ENCODE data around the gene CRABP2. TPM values are rescaled to one million over a fixed set of nuclear protein-coding genes. Genes with fewer than 3 reads are reported as not detected.

Gene CRABP2
- total and polyA plus RNA-seq, 2 donors (not counting 1 experiment from before 2014, with no cell fraction given): 0.89 to 1.2 TPM

- no peak for DNase-seq
- Histone ChIP-seq H3K79me2 (ENCODE audit: control insufficient read depth, insufficient read depth, low read length) (peaks cover 51% of the 10 kb centered on the region), H3K27me3 (replicated peaks in 1 of 4; ENCODE audit: control extremely low read depth in 1 of 4, control insufficient read depth in 3 of 4, insufficient read depth in 4 of 4, low read length in 3 of 4) (no peaks in the 10 kb centered on the region), H3K4me3 (ENCODE audit: control extremely low read depth in 1 of 5, extremely low read depth in 1 of 5, insufficient read depth in 1 of 5, low read depth in 2 of 5, low read length in 4 of 5) (no peak overlapping the region), H3K27ac (ENCODE audit: low read length in 2 of 2) (peak overlapping the region in 1 of 2 donors; percentile 88), H3K4me1 (ENCODE audit: control insufficient read depth in 2 of 2, insufficient read depth in 2 of 2, low read length in 2 of 2) (peaks cover 50 to 57% of the 10 kb centered on the region in 2 donors), H4K20me1 (ENCODE audit: control insufficient read depth, insufficient read depth, low read length, poor library complexity, severe bottlenecking) (peaks cover 16% of the 10 kb centered on the region), H2AFZ (ENCODE audit: insufficient read depth, low read depth, low read length, poor library complexity, severe bottlenecking) (no peak overlapping the region), H3K9ac (ENCODE audit: low read length) (no peak overlapping the region), H3K9me3 (ENCODE audit: control extremely low read depth in 1 of 3, control insufficient read depth in 2 of 3, insufficient read depth in 1 of 3, low read length in 2 of 3) (no peaks in the 10 kb centered on the region), H3K36me3 (replicated peaks in 1 of 2; ENCODE audit: control extremely low read depth in 1 of 2, control insufficient read depth in 1 of 2, extremely low read depth in 1 of 2, insufficient read depth in 2 of 2, low read length in 1 of 2) (peaks cover 0 to 24% of the 10 kb centered on the region in 2 experiments), H3K4me2 (replicated peaks; ENCODE audit: low read depth, low read length, poor library complexity, severe bottlenecking) (no peak overlapping the region)
- H3K27me3 Mint-ChIP-seq: no peaks in the 10 kb centered on the region
- ChIA-PET CTCF (interaction anchor here (1.1 to 1.2 kb wide), 2 partner anchors 11 to 20 kb away, joined by 3 read pairs; no protein-coding TSS in a partner anchor), POLR2A (interaction anchor here (0.7 kb wide), 1 partner anchor 17 kb away, joined by 3 read pairs; the partner anchor contains the start of gene ISG20L2)
- TF ChIP-seq EZH2 (IDR thresholded peaks at IDR 0.05; ENCODE audit: borderline replicate concordance, insufficient read depth, low read depth, low read length, poor library complexity, severe bottlenecking) (no peak), CTCF (IDR thresholded peaks at IDR 0.05) (no peak)
- no peak overlapping the region for H3K4me3 Mint-ChIP-seq
- H3K27ac Mint-ChIP-seq: peak overlapping the region; percentile 44
- intact Hi-C loops (cut with micrococcal nuclease): loop anchor here (2.0 kb wide), 1 partner anchor 245 kb away; the partner anchor contains the start of gene MEF2D
- peaks cover 2% of the 10 kb centered on the region for H3K9me3 Mint-ChIP-seq (ENCODE audit: insufficient read depth)
- ATAC-seq (ENCODE audit: low read depth): no peak
- H3K4me1 Mint-ChIP-seq: peaks cover 63% of the 10 kb centered on the region
- 71% methylated on average over 3 of the region's 3 CpGs for WGBS (ENCODE audit: insufficient coverage)
These were observed 40.5 kb upstream of the CRABP2 start for GRCh38 chr1:156745881-156746280.

- ChIA-PET CTCF (interaction anchor here (0.7 to 5.1 kb wide), 2 partner anchors 14 to 19 kb away, joined by 3 to 43 read pairs; no protein-coding TSS in a partner anchor), POLR2A (no interaction called here)
- no peak overlapping the region for H3K4me3 Mint-ChIP-seq
- Histone ChIP-seq H4K20me1 (ENCODE audit: control insufficient read depth, insufficient read depth, low read length, poor library complexity, severe bottlenecking) (peaks cover 12% of the 10 kb centered on the region), H3K27ac (ENCODE audit: low read length in 2 of 2) (no peak overlapping the region), H2AFZ (ENCODE audit: insufficient read depth, low read depth, low read length, poor library complexity, severe bottlenecking) (no peak overlapping the region), H3K9me3 (ENCODE audit: control extremely low read depth in 1 of 3, control insufficient read depth in 2 of 3, insufficient read depth in 1 of 3, low read length in 2 of 3) (no peaks in the 10 kb centered on the region), H3K4me1 (ENCODE audit: control insufficient read depth in 2 of 2, insufficient read depth in 2 of 2, low read length in 2 of 2) (peaks cover 48 to 57% of the 10 kb centered on the region in 2 donors), H3K27me3 (replicated peaks in 1 of 4; ENCODE audit: control extremely low read depth in 1 of 4, control insufficient read depth in 3 of 4, insufficient read depth in 4 of 4, low read length in 3 of 4) (no peaks in the 10 kb centered on the region), H3K4me3 (ENCODE audit: control extremely low read depth in 1 of 5, extremely low read depth in 1 of 5, insufficient read depth in 1 of 5, low read depth in 2 of 5, low read length in 4 of 5) (no peak overlapping the region), H3K79me2 (ENCODE audit: control insufficient read depth, insufficient read depth, low read length) (peaks cover 41% of the 10 kb centered on the region), H3K9ac (ENCODE audit: low read length) (no peak overlapping the region), H3K4me2 (replicated peaks; ENCODE audit: low read depth, low read length, poor library complexity, severe bottlenecking) (no peak overlapping the region), H3K36me3 (replicated peaks in 1 of 2; ENCODE audit: control extremely low read depth in 1 of 2, control insufficient read depth in 1 of 2, extremely low read depth in 1 of 2, insufficient read depth in 2 of 2, low read length in 1 of 2) (peaks cover 0 to 24% of the 10 kb centered on the region in 2 experiments)
- peak overlapping the region; percentile 46 for H3K27ac Mint-ChIP-seq
- no peaks in the 10 kb centered on the region for H3K27me3 Mint-ChIP-seq
- no peak for ATAC-seq (ENCODE audit: low read depth)
- H3K9me3 Mint-ChIP-seq (ENCODE audit: insufficient read depth): peaks cover 2% of the 10 kb centered on the region
- peaks cover 64% of the 10 kb centered on the region for H3K4me1 Mint-ChIP-seq
- WGBS (ENCODE audit: insufficient coverage): 87% methylated on average over 9 of the region's 14 CpGs
- TF ChIP-seq EZH2 (IDR thresholded peaks at IDR 0.05; ENCODE audit: borderline replicate concordance, insufficient read depth, low read depth, low read length, poor library complexity, severe bottlenecking) (no peak), CTCF (IDR thresholded peaks at IDR 0.05) (no peak)
- intact Hi-C loops (cut with micrococcal nuclease): no loop called here
- DNase-seq: no peak
These were observed 39.5 kb upstream of the CRABP2 start for GRCh38 chr1:156744786-156745419.
